Large intestine (tissue), 3 donors: ENCODE data around the gene USP21. TPM values are rescaled to one million over a fixed set of nuclear protein-coding genes. Genes with fewer than 3 reads are reported as not detected.
A peak's percentile ranks its signal among the peaks of the same experiment; 100 is the strongest.

ENCODE experiments used
- DNase-seq, 2 donors: peaks; one replicate each; pipeline versions ENCODE4 v3.0.0 to v3.0.0-alpha.2; 2013
- H3K27ac ChIP-seq: one replicate; pipeline ENCODE4 v1.5.1; 2013; ENCODE audit warnings: low read length
- H3K27me3 ChIP-seq: 2 replicates; pipeline ENCODE4 v1.6.1; 2013; ENCODE audit warnings: low read length; ENCODE audit not compliant: control insufficient read depth, insufficient read depth
- H3K36me3 ChIP-seq: 2 replicates; pipeline ENCODE4 v1.6.1; 2013; ENCODE audit warnings: low read length; ENCODE audit not compliant: control insufficient read depth, insufficient read depth
- H3K4me1 ChIP-seq: one replicate; pipeline ENCODE4 v1.6.1; 2013; ENCODE audit warnings: low read length; ENCODE audit not compliant: control insufficient read depth, insufficient read depth
- H3K4me3 ChIP-seq: one replicate; pipeline ENCODE4 v1.5.1; 2013; ENCODE audit warnings: low read length
- H3K9me3 ChIP-seq: one replicate; pipeline ENCODE4 v1.6.1; 2013; ENCODE audit warnings: mild to moderate bottlenecking, low read depth, low read length, moderate library complexity; ENCODE audit not compliant: control insufficient read depth
- WGBS: methylation state at CpG from one replicate; pipeline ENCODE4 v1.1.5; 2013; ENCODE audit warnings: low lambda C conversion rate; ENCODE audit not compliant: insufficient coverage; 5-methylcytosine and 5-hydroxymethylcytosine counted together
- polyA plus RNA-seq: library from polyadenylated mRNA; unstranded; fragments of 120-200 nt; gene quantifications from one replicate; pipeline ENCODE4 v1.2.1, GENCODE V29; 2013

The USP21 gene
- polyA plus RNA-seq, 1 donor: 29.4 TPM

DNA sequence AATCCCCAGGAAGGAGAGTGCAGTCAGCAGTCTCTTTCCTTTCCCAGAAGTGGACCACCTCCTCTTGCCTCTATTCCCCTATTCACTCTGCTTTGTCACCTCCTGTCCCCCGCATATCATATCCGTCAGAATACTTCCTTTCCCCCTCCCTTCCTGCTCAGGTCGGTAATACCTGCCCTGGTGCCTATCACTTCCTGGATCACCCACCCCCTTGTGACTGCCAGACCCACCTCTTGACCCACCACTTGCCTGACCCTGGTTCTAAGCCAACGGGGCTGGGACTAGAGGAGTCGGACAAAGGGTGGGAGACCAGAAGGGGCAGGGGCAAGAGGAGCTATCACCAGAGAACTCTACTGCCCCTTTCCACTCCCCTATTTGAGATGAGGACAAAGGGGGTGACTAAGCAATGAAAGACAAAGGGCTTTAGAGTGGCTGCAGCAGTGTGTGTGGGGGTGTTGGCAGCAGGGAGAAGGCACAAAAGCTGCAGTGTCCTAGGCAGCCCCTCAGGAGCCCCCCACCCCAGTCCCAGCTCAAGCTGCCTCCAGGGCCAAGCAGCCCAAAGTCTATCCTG lies 41.2 kb downstream of the USP21 start:
- no peaks in the 10 kb centered on the region for H3K9me3 ChIP-seq
- no peak overlapping the region for H3K4me3 ChIP-seq
- peaks cover 19% of the 10 kb centered on the region for H3K4me1 ChIP-seq
- H3K27me3 ChIP-seq: no peaks in the 10 kb centered on the region
- peak overlapping the region; percentile 92 for H3K27ac ChIP-seq
- 100% methylated on average over 3 of the region's 5 CpGs for WGBS
- H3K36me3 ChIP-seq: peaks cover 11% of the 10 kb centered on the region
- DNase-seq: no peak

GRCh38 chr1:161200992-161201835 lies 41.9 kb downstream of the USP21 start:
- peak overlapping the region; percentile 92 for H3K27ac ChIP-seq
- H3K4me3 ChIP-seq: peak overlapping the region; percentile 74
- H3K27me3 ChIP-seq: no peaks in the 10 kb centered on the region
- no CpG with 5 or more reads among the region's 13 CpGs for WGBS
- no peaks in the 10 kb centered on the region for H3K9me3 ChIP-seq
- peaks cover 15% of the 10 kb centered on the region for H3K36me3 ChIP-seq
- no peak for DNase-seq
- peaks cover 19% of the 10 kb centered on the region for H3K4me1 ChIP-seq

GRCh38 chr1:161201836-161202712 lies 42.8 kb downstream of the USP21 start, which contains the start of gene NDUFS2:
Gene NDUFS2, plus strand, starts transcription at chr1:161202367. Its CDS starts 19 bp downstream, at chr1:161202386.
- peak within 1 kb of the TSS; percentile 74 for H3K4me3 ChIP-seq
- no peaks in the 10 kb centered on the region for H3K27me3 ChIP-seq
- H3K27ac ChIP-seq: peak within 1 kb of the TSS; percentile 92
- WGBS: no CpG with 5 or more reads among the region's 53 CpGs
- peaks cover 24% of the 10 kb centered on the region for H3K36me3 ChIP-seq
- H3K4me1 ChIP-seq: peaks cover 19% of the 10 kb centered on the region
- peak; percentile 99 for DNase-seq
- H3K9me3 ChIP-seq: no peaks in the 10 kb centered on the region

GRCh38 chr1:161206411-161207140 lies 47.3 kb downstream of the USP21 start:
- H3K4me1 ChIP-seq: peaks cover 10% of the 10 kb centered on the region
- WGBS: no CpG with 5 or more reads among the region's 12 CpGs
- peaks cover 60% of the 10 kb centered on the region for H3K36me3 ChIP-seq

DNA sequence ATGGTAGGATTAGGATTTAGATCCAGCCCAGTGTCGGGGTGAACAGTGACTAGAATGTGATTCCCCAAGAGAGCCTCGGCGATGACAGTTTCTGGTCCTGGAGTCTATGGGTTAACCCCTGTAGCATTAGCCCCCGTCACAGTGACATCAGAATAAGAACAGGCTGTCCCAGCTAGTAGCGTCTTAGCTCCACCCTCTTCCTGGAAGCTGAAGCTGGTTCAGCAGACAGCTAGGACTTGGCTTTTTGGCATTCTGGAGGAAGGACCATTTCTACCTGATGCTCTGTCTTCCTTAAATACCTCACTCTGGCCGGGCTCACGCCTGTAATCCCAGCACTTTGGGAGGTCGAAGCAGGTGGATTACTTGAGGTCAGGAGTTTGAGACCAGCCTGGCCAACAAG lies 47.9 kb downstream of the USP21 start:
- H3K4me3 ChIP-seq: no peak overlapping the region
- H3K4me1 ChIP-seq: peaks cover 7% of the 10 kb centered on the region
- H3K9me3 ChIP-seq: no peaks in the 10 kb centered on the region
- no CpG with 5 or more reads among the region's 8 CpGs for WGBS
- no peak for DNase-seq
- peaks cover 66% of the 10 kb centered on the region for H3K36me3 ChIP-seq
- no peaks in the 10 kb centered on the region for H3K27me3 ChIP-seq
- H3K27ac ChIP-seq: no peak overlapping the region

More at GRCh38 chr1:161206411-161207140, 47.3 kb downstream of the USP21 start:
- no peak for DNase-seq
- Histone ChIP-seq H3K4me3 (no peak overlapping the region), H3K9me3 (no peaks in the 10 kb centered on the region), H3K27me3 (no peaks in the 10 kb centered on the region), H3K27ac (no peak overlapping the region)

GRCh38 chr1:161209790-161210409 lies 50.6 kb downstream of the USP21 start:
- H3K27ac ChIP-seq: peak overlapping the region; percentile 11
- H3K36me3 ChIP-seq: peaks cover 79% of the 10 kb centered on the region
- peaks cover 3% of the 10 kb centered on the region for H3K4me1 ChIP-seq

GRCh38 chr1:161214369-161214768 lies 55.1 kb downstream of the USP21 start:
- H3K36me3 ChIP-seq: peaks cover 57% of the 10 kb centered on the region
- H3K27ac ChIP-seq: no peak overlapping the region
- peaks cover 34% of the 10 kb centered on the region for H3K4me1 ChIP-seq
- no peak for DNase-seq
- WGBS: 92% methylated on average over 3 of the region's 9 CpGs
- H3K27me3 ChIP-seq: no peaks in the 10 kb centered on the region
- no peak overlapping the region for H3K4me3 ChIP-seq
- no peaks in the 10 kb centered on the region for H3K9me3 ChIP-seq

More at GRCh38 chr1:161209790-161210409, 50.6 kb downstream of the USP21 start:
- Histone ChIP-seq H3K4me3 (no peak overlapping the region), H3K27me3 (no peaks in the 10 kb centered on the region), H3K9me3 (no peaks in the 10 kb centered on the region)
- no CpG with 5 or more reads among the region's 11 CpGs for WGBS
- DNase-seq: peak in 1 of 2 donors; percentile 69

- no peaks in the 10 kb centered on the region for H3K27me3 ChIP-seq
- H3K9me3 ChIP-seq: no peaks in the 10 kb centered on the region
- peak within 1 kb of the TSS; percentile 89 for H3K27ac ChIP-seq
- H3K36me3 ChIP-seq: peaks cover 50% of the 10 kb centered on the region
- no peak within 1 kb of the TSS for H3K4me3 ChIP-seq
- DNase-seq: no peak
- WGBS: no CpG with 5 or more reads among the region's 10 CpGs
- H3K4me1 ChIP-seq: peaks cover 39% of the 10 kb centered on the region
Observed at GRCh38 chr1:161215076-161215475, 55.8 kb downstream of the USP21 start, which contains the start of gene FCER1G. Gene FCER1G, plus strand, starts transcription at chr1:161215295. Its CDS starts 27 bp downstream, at chr1:161215322.
